ENCODE results near the gene TMEM37.

DNA sequence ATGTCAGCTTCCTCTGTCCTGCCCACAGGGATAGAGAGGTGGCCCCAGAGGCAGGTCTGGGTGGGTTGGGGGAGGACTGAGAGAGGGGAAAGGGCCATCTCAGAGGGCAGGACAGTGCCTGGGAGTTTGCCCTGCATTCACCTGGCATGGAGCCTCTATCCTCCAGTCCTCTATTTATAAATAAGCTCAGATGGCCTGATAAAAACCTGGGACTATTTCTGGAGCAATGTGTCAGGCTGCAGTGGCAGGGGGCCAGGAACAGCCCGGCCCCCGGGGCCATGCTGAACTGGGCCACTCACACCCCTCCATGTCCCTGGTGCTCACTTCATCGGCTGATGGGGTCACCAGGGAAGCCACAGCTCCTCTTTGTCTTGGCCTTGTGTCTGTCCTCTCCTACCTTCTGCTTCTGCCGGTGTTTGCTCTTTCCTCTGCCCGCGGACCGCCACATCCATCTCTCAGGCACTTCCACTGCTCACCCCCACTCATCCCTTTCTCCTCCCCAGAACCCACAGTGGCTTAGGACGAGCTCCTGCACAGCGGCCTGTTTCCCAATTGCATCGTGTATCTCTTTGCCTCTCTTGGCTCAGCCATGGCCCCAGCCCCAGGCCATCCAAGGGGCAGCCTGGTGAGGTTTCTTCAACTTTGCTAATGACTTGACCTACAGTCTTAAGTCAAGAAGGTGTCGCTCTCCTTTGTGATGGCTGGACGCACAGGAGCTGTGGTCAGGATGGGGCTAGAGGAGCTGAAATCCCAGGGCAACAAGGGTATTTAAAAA is 53.9 kb downstream of the TMEM37 start:
- TF ChIP-seq ZNF121 (CRISPR knock-in tag; conservative IDR thresholded peaks at IDR 0.05) (no peak), RNF219 (CRISPR knock-in tag; IDR thresholded peaks at IDR 0.05) (no peak), BRD4 (IDR thresholded peaks at IDR 0.05) (no peak), HDAC6 (IDR thresholded peaks at IDR 0.05; ENCODE audit: low read depth, low read length) (no peak), NR1H2 (CRISPR knock-in tag; IDR thresholded peaks at IDR 0.05) (no peak), ZNF76 (CRISPR knock-in tag; IDR thresholded peaks at IDR 0.05; ENCODE audit: borderline replicate concordance) (no peak), SMAD1 (IDR thresholded peaks at IDR 0.05; ENCODE audit: low read depth, low read length, partially characterized antibody) (no peak), POLR2A (conservative IDR thresholded peaks at IDR 0.05) (no peak), DPF2 (IDR thresholded peaks at IDR 0.05) (no peak), IRF9 (tag; IDR thresholded peaks at IDR 0.05) (no peak), MEF2A (IDR thresholded peaks at IDR 0.05; ENCODE audit: control insufficient read depth, low read depth, low read length) (no peak), EZH2 (IDR thresholded peaks at IDR 0.05; ENCODE audit: borderline replicate concordance, low read depth, low read length) (no peak)
- TF ChIP-seq, protein P1, sequence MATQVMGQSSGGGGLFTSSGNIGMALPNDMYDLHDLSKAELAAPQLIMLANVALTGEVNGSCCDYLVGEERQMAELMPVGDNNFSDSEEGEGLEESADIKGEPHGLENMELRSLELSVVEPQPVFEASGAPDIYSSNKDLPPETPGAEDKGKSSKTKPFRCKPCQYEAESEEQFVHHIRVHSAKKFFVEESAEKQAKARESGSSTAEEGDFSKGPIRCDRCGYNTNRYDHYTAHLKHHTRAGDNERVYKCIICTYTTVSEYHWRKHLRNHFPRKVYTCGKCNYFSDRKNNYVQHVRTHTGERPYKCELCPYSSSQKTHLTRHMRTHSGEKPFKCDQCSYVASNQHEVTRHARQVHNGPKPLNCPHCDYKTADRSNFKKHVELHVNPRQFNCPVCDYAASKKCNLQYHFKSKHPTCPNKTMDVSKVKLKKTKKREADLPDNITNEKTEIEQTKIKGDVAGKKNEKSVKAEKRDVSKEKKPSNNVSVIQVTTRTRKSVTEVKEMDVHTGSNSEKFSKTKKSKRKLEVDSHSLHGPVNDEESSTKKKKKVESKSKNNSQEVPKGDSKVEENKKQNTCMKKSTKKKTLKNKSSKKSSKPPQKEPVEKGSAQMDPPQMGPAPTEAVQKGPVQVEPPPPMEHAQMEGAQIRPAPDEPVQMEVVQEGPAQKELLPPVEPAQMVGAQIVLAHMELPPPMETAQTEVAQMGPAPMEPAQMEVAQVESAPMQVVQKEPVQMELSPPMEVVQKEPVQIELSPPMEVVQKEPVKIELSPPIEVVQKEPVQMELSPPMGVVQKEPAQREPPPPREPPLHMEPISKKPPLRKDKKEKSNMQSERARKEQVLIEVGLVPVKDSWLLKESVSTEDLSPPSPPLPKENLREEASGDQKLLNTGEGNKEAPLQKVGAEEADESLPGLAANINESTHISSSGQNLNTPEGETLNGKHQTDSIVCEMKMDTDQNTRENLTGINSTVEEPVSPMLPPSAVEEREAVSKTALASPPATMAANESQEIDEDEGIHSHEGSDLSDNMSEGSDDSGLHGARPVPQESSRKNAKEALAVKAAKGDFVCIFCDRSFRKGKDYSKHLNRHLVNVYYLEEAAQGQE (IDR thresholded peaks at IDR 0.05; ENCODE audit: borderline replicate concordance), result no peak
- TF ChIP-seq, protein P1 (CRISPR knock-in tag; IDR thresholded peaks at IDR 0.05; ENCODE audit: low read depth), result no peak
- TF ChIP-seq, protein P2, sequence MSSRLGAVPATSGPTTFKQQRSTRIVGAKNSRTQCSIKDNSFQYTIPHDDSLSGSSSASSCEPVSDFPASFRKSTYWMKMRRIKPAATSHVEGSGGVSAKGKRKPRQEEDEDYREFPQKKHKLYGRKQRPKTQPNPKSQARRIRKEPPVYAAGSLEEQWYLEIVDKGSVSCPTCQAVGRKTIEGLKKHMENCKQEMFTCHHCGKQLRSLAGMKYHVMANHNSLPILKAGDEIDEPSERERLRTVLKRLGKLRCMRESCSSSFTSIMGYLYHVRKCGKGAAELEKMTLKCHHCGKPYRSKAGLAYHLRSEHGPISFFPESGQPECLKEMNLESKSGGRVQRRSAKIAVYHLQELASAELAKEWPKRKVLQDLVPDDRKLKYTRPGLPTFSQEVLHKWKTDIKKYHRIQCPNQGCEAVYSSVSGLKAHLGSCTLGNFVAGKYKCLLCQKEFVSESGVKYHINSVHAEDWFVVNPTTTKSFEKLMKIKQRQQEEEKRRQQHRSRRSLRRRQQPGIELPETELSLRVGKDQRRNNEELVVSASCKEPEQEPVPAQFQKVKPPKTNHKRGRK (tag; IDR thresholded peaks at IDR 0.05), result no peak

All from K562 (cell line).